Skeletal muscle cell (primary cell): ENCODE results near the gene TMEM259.

Experiments used
- DNase-seq: peaks from one replicate; pipeline ENCODE4 v3.0.0-alpha.2; 2010; ENCODE audit warnings: low read depth
- H3K4me3 ChIP-seq: 2 replicates; pipeline ENCODE4 v1.5.1; 2011; ENCODE audit warnings: low read depth, mild to moderate bottlenecking, control low read depth, low read length, moderate library complexity

Gene TMEM259

DNA sequence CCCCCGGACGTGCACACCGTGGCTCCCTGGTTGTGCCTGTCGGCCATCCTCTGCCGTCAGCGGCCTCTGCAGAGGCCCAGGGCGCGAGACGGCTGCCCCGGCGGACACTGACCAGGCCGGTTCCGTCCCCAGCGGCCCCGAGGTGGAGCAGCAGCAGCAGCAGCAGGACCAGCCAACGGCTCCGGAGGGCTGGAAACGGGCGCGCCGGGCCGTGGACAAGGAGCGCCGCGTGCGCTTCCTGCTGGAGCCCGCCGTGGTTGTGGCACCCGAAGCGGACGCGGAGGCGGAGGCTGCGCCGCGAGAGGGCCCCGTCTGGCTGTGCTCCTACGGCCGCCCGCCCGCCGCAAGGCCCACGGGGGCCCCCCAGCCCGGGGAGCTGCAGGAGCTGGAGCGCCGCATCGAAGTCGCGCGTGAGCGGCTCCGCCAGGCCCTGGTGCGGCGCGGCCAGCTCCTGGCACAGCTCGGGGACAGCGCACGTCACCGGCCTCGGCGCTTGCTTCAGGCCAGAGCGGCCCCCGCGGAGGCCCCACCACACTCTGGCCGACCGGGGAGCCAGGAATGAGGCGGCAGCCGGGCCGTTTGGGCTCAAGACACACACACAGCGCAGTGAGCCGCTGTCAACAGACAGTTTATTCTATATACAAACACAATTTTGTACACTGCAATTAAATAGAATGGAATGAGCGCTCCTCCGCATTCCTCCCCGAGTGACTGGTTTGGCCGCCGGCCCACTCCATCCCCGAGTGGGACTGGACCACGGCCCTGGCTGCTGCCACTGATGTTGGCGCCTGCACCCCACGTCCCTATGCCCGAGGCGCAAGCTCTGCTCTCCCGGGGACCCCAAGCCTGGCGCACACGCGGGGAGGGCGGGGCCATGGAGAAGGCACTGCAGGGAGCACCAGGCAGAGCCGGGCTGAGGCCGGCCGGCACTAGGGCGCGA, 11.6 kb downstream of the TMEM259 start:
- no peak overlapping the region for H3K4me3 ChIP-seq
- no peak for DNase-seq

DNA sequence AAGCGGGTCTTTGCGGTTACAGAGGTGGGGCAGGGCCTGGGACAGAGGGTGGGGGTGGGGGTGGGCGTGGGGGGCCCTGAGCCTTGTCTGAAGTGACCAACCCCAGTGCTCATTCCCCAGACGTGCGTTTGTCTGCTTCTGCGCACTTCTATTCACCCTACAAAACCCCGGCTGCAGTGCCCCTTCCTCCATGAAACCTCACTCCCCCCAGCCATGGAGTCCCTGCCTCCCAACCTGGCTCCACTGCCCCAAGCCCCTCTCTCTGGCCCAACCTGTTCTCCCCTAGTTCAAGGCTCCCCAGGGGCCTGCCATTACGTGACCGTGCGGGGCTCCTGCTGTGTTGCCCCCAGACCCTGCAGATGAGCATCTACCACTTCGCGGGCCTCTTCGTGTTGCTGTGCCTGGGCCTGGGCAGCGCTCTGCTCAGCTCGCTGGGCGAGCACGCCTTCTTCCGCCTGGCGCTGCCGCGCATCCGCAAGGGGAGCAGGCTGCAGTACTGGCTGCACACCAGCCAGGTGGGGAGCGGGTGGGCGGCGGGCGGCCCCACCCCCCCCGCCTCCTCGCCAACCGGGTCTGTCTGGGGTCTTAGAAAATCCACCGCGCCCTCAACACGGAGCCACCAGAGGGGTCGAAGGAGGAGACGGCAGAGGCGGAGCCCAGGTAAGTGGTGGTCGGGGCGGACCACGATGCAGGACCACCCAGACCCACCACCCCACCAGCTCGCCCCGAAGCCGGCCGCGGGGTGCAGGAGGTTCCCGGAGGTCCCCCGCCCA, 12.5 kb downstream of the TMEM259 start:
- no peak overlapping the region for H3K4me3 ChIP-seq
- no peak for DNase-seq

DNA sequence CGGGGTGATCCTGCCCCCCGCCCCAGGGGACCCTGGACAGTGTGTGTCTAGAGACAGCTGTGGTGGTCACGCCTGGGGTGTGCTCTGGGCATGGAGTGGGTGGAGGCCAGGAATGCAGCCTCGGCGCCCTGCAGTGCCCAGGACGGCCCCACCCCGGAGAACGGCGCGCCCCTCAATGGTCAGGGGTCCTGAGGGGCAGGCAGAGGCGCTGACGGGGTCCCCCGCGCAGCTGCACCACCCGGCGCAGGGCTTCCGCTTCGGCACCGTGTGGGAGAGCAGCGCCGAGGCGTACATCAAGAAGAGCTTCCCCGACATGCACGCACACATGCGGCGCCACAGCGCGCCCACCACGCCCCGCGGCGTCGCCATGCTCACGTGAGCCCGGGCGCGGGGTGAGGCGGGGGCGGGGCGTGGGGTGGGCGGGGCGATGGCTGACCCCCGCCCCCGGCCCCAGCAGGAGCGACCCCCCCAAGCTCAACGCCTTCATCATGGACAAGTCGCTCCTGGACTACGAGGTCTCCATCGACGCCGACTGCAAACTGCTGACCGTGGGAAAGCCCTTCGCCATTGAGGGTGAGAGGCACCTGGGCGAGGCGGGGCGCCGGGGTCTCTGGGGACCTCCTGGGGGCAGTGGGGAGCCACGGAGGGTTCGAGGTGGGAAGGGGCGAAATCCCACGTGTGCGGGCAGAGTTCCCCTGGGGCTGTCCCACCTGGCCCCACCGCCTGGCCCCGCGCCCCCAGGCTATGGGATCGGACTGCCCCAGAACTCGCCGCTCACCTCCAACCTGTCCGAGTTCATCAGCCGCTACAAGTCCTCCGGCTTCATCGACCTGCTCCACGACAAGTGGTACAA, 13.3 kb downstream of the TMEM259 start:
- H3K4me3 ChIP-seq = no peak overlapping the region
- DNase-seq = no peak

DNA sequence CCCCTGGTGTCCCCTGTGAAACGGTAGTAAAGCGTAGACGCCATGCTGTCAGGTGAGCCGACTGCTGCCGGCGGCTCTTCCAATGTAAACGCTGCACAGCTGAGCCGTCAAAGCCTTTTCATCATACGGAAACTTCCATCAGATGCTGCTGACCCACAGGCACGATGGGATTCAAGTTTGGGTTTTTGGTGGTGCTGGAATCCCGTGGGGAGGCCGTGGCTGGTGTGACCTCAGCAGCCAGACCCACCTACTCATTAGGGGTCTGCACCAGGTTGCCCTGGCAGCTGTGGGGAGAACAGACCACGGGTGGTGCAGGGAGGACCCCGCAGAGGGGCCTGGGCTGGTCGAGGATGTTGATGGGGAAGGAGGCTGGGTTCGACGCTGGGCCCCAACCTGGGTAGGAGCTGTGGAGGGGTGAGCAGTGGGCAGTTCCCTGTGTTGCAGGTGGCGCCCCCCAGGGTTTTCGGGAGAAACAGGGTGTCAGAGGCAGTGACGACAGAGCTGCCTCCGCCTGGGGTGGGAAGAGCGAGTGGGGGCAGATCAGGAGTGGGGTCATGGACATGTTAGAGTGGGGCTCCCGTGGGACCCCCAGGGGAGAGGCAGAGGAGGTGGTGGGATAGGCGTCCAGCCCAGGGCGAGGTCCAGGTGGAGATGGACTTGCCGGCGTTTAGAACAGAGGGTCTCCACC, 14.1 kb downstream of the TMEM259 start:
- no peak overlapping the region for H3K4me3 ChIP-seq
- DNase-seq = no peak

DNA sequence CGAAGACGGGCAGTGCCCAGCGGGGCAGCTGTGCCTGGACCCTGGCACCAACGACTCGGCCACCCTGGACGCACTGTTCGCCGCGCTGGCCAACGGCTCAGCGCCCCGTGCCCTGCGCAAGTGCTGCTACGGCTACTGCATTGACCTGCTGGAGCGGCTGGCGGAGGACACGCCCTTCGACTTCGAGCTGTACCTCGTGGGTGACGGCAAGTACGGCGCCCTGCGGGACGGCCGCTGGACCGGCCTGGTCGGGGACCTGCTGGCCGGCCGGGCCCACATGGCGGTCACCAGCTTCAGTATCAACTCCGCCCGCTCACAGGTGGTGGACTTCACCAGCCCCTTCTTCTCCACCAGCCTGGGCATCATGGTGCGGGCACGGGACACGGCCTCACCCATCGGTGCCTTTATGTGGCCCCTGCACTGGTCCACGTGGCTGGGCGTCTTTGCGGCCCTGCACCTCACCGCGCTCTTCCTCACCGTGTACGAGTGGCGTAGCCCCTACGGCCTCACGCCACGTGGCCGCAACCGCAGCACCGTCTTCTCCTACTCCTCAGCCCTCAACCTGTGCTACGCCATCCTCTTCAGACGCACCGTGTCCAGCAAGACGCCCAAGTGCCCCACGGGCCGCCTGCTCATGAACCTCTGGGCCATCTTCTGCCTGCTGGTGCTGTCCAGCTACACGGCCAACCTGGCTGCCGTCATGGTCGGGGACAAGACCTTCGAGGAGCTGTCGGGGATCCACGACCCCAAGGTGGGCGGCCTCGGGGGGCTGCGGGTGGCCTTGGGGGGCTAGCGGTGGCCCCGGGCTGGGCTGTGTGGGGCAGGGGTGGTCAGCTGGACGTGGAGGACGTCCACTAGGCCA, 15.9 kb downstream of the TMEM259 start:
- no peak for DNase-seq
- H3K4me3 ChIP-seq = no peak overlapping the region

DNA sequence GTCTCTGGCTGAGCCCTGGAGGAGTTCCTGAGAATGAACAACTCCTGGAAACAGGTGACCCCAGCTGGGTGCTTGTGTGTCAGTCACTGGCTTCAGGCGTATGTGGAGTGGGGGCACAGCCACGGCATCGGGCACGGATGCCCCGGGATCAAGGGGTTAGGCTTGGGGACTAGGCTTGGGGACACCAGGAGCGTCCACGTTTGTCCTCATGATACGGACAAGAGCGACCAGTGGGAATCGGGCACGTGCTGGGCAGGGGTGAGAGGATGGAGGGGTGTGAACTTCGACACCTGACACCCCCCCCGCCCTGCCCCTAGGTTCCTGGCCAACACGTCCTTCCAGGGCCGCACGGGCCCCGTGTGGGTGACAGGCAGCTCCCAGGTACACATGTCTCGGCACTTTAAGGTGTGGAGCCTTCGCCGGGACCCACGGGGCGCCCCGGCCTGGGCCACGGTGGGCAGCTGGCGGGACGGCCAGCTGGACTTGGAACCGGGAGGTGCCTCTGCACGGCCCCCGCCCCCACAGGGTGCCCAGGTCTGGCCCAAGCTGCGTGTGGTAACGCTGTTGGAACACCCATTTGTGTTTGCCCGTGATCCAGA, 16.6 kb downstream of the TMEM259 start:
- no peak for DNase-seq
- H3K4me3 ChIP-seq = no peak overlapping the region

DNA sequence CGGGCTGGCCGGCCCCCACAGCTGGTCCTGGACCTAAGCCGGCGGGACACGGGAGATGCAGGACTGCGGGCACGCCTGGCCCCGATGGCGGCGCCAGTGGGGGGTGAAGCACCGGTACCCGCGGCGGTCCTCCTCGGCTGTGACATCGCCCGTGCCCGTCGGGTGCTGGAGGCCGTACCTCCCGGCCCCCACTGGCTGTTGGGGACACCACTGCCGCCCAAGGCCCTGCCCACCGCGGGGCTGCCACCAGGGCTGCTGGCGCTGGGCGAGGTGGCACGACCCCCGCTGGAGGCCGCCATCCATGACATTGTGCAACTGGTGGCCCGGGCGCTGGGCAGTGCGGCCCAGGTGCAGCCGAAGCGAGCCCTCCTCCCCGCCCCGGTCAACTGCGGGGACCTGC, 17.6 kb downstream of the TMEM259 start:
- DNase-seq = no peak
- no peak overlapping the region for H3K4me3 ChIP-seq

DNA sequence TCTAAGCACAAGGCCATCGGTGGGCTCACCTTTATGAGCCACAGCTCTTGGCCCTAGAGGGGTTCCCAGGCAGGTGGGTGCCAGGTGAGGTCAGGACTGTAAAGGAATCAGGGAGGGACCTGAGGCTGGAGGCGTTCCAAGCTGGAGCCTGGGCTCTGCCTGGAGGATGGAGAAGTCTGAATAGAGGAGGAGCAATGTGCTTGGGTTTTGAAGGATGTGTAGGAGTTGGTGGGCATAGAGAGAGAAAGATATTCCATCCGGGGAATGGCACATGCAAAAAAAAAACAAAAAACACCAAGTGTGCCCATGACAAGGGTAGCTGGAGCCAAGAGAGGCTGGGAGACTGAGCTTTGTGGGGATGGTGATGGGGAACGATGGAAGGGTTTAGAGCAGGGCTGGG, 18.3 kb downstream of the TMEM259 start:
- no peak overlapping the region for H3K4me3 ChIP-seq
- DNase-seq = no peak

DNA sequence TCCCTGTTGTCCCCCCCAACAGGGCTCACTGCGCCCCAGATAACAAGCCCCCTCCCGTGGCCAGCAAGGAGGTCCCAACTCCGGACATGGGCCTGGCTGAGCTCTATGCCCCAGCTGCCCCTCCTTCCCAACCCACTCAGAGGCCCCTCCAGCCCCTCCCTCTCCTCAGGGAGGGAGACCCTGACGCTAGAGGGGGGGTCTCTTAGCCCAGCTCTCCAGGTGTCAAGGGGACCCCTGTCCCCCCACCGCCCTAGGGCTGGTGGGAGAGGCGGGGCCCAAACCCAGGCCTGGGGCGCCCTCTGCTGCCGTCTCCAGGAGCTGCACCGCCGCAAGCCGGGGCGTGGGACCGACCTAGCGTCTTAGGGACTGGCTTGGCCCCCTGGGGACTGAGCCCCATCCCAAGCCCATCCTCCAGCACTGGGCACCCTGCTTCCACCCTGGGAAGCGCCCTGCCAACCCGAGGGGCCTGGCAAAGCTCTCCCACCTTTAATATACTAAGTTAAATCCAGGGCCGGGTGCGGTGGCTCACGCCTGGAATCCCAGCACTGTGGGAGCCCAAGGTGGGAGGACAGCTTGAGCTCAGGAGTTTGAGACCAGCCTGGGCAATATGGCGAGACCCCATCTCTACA, 19.3 kb downstream of the TMEM259 start:
- DNase-seq = no peak
- no peak overlapping the region for H3K4me3 ChIP-seq

DNA sequence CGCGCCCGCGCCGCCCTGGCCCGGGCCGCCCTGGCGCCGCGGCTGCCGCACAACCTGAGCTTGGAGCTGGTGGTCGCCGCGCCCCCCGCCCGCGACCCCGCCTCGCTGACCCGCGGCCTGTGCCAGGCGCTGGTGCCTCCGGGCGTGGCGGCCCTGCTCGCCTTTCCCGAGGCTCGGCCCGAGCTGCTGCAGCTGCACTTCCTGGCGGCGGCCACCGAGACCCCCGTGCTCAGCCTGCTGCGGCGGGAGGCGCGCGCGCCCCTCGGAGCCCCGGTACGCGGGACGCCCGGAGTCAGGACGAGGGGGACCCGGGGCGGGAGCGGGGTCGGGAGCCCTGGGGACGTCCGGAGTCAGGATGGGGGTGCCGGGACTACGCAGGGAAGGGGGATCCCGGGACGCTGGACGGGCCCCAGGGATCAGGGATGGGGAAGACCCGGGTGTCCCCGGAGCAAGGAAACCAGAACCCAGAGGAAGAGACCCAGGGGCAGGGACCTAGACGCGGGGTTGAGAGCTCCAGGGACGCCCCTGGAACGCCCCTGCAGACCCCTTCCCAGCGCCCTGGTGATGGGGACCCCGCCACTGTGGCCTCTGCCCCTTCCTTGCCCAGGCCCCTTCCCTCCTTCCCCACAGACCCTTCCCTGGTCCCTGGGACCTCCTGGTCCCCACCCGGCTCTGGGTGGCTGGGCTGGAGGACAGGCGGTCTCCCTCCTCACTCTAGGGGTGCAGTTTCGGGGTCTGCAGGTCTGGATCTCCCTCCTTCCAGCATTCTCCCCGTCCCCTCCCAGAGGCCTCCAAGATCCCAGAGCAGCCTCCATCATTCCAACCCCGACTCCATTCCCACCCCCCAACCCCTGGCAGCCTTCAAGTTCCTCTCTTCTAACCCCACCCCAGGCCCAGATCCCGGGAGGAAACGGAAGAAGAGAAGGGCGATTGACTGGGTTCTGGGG, 20.1 kb downstream of the TMEM259 start:
- no peak for DNase-seq
- peak overlapping the region; percentile 34 for H3K4me3 ChIP-seq

DNA sequence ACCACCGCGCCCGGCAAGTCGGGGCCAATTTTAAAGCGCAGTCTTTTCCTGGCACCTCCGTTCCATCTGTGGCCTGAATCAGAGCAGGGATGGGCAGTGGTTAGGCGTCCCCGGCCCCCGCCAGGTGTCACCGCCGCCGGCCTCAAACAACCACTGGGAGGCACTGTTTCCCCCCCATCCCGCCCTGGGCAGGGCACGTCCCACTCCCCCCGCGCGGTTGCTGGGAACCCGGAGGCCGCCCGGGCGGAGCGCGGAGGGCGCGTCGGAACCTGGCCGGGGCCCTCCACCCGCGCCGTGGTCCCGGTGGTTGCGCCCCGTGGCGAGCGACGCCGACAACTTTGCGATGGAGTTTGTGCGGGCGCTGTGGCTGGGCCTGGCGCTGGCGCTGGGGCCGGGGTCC, 20.8 kb downstream of the TMEM259 start, which contains the start of gene GRIN3B:
Gene GRIN3B, plus strand, starts transcription at position 325 of the 400 bp plus-strand sequence. Its CDS starts 19 bp downstream, at position 344.
- no peak for DNase-seq
- H3K4me3 ChIP-seq = peak within 1 kb of the TSS; percentile 34

DNA sequence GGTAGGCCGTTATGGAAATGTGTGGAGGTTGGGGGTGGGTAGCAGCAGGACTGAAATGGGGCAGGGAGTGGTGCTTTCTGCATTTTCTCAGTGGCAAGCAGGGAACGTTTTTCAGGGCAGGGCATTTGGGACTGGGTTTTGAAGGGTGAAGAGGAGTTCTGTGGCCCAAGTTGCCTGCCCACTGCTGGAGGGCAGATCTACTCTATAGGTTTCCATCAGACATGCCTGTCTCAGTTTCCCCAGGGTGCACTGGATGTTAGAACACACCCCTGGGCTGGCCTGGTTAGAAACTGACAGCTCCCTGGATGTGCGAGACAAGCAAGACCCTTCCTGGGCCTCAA, 21.6 kb downstream of the TMEM259 start:
- no peak overlapping the region for H3K4me3 ChIP-seq
- DNase-seq = no peak

DNA sequence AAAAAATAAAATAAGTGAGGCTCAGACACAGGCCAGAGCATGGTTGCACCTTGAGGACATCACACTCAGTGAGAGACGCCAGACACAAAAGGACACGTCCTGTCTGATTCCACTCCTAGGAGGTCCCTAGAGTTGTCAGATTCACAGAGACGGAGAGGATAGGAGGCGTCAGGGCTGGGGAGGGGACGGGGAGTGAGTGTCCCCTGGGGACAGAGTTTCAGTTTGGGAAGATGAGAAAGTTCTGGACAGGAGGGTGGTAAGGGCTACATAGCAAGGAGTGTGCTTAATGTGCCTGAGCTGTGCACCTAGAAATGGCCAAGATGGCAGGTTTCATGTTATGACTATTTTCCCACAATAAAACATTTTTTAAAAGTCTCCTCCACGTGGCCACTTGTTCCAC, 22.9 kb downstream of the TMEM259 start:
- no peak for DNase-seq
- H3K4me3 ChIP-seq = no peak overlapping the region

DNA sequence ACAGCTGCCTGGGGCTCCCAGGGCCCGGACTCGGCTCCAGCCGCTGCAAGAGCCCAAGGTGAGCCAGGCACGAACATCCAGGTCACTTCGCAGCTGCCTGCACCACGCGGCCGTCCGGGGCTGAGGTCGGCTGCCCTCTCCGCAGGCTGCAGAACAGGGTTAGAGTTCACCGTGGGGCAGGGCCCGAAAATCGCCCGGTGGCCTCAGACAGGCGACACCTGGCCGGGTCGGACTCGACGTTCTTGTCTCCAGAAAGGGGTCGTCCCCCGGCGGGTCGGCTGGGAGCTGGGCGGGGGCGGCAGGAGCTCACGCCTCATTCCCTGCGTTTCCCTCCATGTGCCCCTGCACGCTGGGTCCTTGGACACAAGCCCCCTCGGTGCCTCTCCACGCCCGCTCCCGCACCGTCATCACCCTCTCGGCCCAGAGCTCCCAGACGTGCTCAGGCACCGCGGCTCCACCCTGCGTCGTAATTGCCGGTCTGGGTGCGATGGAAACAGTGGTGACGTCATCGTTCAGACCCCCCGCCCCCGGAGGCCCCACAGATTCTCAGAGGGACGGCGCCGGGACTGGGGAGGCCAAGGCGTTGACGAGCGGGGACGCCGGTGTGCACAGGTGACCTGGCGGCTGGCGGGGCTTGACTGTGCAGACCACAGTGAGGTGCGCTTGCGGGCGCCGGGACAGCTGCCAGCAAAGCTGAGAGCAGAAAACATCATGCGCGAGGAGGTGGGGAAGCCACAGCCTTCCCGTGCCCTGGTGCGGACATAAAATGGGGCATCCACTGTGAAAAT, 24.7 kb downstream of the TMEM259 start:
- peak overlapping the region; percentile 36 for H3K4me3 ChIP-seq
- no peak for DNase-seq

DNA sequence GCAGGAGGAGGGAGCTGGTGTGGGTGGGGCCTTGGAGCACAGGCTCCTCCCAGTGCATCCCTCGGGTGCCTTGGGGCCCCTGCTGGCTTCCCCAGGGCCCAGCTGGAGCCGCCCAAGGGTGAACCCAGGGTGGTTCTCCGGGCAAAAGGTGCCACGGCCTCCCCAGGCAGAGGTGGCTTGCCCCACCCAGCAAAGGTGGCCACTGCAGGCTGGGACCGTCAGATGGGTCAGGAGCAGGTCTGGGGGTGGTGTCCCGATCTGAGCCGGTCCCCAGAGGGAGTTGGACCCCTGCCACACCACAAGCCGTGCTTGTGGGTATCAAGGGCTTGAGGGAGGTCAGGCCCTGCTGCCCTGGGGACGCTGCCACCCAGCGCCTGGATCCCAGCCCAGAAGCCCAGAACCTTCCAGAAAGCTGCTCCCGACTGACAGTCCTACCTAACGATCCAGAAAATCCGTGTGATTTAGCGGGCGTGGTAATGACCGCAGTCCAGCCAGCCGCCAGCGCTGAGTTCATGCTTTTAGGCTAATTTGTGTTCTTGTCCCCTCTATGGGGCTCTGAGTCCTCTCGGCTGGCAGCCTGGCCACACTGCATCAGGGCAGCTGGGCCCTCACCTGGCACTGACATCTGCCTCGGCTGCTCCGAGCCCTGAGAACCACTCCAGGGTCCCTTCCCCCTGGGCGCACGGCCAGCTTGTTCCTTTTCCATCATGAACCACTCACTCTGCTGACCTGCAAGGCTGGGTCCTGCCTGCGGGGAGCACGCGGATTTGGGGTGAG, 25.7 kb downstream of the TMEM259 start:
- DNase-seq = no peak

More for the DNA sequence above, 25.7 kb downstream of the TMEM259 start:
- H3K4me3 ChIP-seq = no peak overlapping the region
